ENCODE measurements around the gene ITGAD.

DNA sequence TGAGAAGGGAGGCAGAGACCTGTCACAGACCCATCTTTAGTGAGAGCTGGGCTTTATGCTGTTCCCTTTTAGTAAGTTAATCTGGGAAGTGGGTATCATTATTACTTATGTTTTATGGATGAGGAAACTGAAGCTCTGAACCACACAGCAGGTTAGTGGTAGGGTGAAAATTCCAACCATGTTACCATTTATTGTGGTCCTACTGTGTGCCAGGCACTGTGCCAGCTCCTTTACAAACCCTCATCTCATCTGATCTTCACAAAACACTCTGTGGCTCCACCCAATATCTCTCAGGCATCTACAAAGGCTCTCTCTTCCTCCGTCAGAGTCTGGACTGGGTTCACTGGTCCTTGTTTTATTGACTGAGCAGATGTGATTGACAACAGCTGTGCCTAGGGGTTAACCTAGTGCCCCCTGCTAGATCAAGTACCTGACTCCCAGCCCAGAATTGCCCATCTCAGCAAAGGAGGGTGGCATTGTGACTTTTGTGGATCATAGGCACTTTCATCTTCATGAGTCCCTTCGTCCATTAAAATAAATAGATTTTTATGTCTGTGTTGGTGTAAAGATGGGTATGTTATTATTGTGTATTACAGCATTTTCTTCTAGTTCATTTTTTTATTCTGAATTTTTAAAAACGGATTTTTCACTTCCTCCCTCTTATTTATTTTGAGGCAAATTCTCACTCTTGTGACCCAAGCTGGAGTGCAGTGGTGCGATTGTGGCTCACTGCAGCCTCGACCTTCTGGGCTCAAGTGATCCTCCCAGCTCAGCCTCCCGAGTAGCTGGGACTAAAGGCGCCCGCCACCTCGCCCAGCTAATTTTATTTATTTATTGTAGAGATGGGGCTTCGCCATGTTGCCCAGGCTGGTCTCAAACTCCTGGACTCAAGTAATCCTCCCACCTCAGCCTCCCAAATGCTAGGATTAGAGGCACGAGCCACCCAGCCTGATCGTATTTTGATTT is 81.9 kb downstream of the ITGAD start:
- TF ChIP-seq, protein P1, sequence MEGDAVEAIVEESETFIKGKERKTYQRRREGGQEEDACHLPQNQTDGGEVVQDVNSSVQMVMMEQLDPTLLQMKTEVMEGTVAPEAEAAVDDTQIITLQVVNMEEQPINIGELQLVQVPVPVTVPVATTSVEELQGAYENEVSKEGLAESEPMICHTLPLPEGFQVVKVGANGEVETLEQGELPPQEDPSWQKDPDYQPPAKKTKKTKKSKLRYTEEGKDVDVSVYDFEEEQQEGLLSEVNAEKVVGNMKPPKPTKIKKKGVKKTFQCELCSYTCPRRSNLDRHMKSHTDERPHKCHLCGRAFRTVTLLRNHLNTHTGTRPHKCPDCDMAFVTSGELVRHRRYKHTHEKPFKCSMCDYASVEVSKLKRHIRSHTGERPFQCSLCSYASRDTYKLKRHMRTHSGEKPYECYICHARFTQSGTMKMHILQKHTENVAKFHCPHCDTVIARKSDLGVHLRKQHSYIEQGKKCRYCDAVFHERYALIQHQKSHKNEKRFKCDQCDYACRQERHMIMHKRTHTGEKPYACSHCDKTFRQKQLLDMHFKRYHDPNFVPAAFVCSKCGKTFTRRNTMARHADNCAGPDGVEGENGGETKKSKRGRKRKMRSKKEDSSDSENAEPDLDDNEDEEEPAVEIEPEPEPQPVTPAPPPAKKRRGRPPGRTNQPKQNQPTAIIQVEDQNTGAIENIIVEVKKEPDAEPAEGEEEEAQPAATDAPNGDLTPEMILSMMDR (IDR thresholded peaks at IDR 0.05; ENCODE audit: extremely low read depth in 1 of 2, insufficient read depth in 1 of 2, low read depth in 1 of 2, low read length in 2 of 2) = no peak
- TF ChIP-seq POLR2A (IDR thresholded peaks at IDR 0.05; ENCODE audit: low read depth, low read length) (no peak), EZH2 (IDR thresholded peaks at IDR 0.05; ENCODE audit: borderline replicate concordance, low read depth, low read length, severe bottlenecking) (no peak), MYC (IDR thresholded peaks at IDR 0.05; ENCODE audit: low read depth, low read length) (no peak), JUN (IDR thresholded peaks at IDR 0.05; ENCODE audit: borderline replicate concordance, insufficient read depth, insufficient read length, low read depth) (no peak), GATA2 (IDR thresholded peaks at IDR 0.05; ENCODE audit: insufficient read depth, insufficient read length, low read depth, low read length) (no peak), POLR2AphosphoS5 (IDR thresholded peaks at IDR 0.05; ENCODE audit: insufficient read depth, low read depth, low read length) (no peak), FOS (IDR thresholded peaks at IDR 0.05; ENCODE audit: borderline replicate concordance, insufficient read depth, low read length) (no peak)
- TF ChIP-seq, protein P2, sequence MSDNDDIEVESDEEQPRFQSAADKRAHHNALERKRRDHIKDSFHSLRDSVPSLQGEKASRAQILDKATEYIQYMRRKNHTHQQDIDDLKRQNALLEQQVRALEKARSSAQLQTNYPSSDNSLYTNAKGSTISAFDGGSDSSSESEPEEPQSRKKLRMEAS (IDR thresholded peaks at IDR 0.05; ENCODE audit: insufficient read depth, insufficient read length) = no peak

Measured in endothelial cell of umbilical vein (primary cell).